Subcutaneous abdominal adipose tissue (tissue), 5 donors: Measurements from ENCODE around the gene GUCY1A1.

Experiments
- H3K27ac ChIP-seq: one replicate; pipeline ENCODE4 v1.7.0; 2013; ENCODE audit warnings: low read depth, mild to moderate bottlenecking, inconsistent platforms, low read length, moderate library complexity
- H3K27me3 ChIP-seq, 5 donors: one replicate each; pipeline ENCODE4 v1.7.0; 2013; ENCODE audit warnings: low read length in 5 of 5, inconsistent platforms in 1 of 5; ENCODE audit not compliant: control insufficient read depth in 5 of 5, insufficient read depth in 4 of 5
- H3K36me3 ChIP-seq, 5 donors: one replicate each; pipeline ENCODE4 v1.7.0; 2013; ENCODE audit warnings: low read length in 5 of 5; ENCODE audit not compliant: control insufficient read depth in 5 of 5, insufficient read depth in 5 of 5
- H3K4me1 ChIP-seq, 5 donors: one replicate each; pipeline ENCODE4 v1.7.0; 2013; ENCODE audit warnings: low read length in 5 of 5, mild to moderate bottlenecking in 3 of 5, moderate library complexity in 1 of 5; ENCODE audit not compliant: control insufficient read depth in 5 of 5, insufficient read depth in 5 of 5
- H3K4me3 ChIP-seq, 5 donors: one replicate each; pipeline ENCODE4 v1.7.0; 2013; ENCODE audit warnings: low read length in 5 of 5, low read depth in 1 of 5
- H3K9ac ChIP-seq, 5 donors: one replicate each; pipeline ENCODE4 v1.7.0; 2013; ENCODE audit warnings: low read length in 5 of 5, mild to moderate bottlenecking in 4 of 5, moderate library complexity in 3 of 5
- H3K9me3 ChIP-seq, 5 donors: one replicate each; pipeline ENCODE4 v1.7.0; 2013; ENCODE audit warnings: low read length in 5 of 5; ENCODE audit not compliant: control insufficient read depth in 5 of 5
- donor health status: healthy.
- donor health status: healthy.
- donor health status: healthy.
- donor health status: healthy.
- donor health status: healthy.

The GUCY1A1 gene

GRCh38 chr4:155722336-155722735 is 55.7 kb downstream of the GUCY1A1 start:
- H3K4me3 ChIP-seq = no peak overlapping the region
- H3K9ac ChIP-seq = no peak overlapping the region
- H3K9me3 ChIP-seq = no peaks in the 10 kb centered on the region
- H3K27ac ChIP-seq = no peak overlapping the region
- no peaks in the 10 kb centered on the region for H3K36me3 ChIP-seq
- no peaks in the 10 kb centered on the region for H3K27me3 ChIP-seq
- no peaks in the 10 kb centered on the region for H3K4me1 ChIP-seq

- Histone ChIP-seq H3K9ac (no peak overlapping the region), H3K4me3 (no peak overlapping the region), H3K27ac (no peak overlapping the region), H3K9me3 (no peaks in the 10 kb centered on the region), H3K27me3 (no peaks in the 10 kb centered on the region), H3K36me3 (no peaks in the 10 kb centered on the region), H3K4me1 (no peaks in the 10 kb centered on the region)
These were observed 56.3 kb downstream of the GUCY1A1 start for GRCh38 chr4:155722816-155723499.

- no peaks in the 10 kb centered on the region for H3K4me1 ChIP-seq
- H3K9me3 ChIP-seq = no peaks in the 10 kb centered on the region
- no peak overlapping the region for H3K27ac ChIP-seq
- H3K9ac ChIP-seq = no peak overlapping the region
- H3K27me3 ChIP-seq = no peaks in the 10 kb centered on the region
- no peaks in the 10 kb centered on the region for H3K36me3 ChIP-seq
- no peak overlapping the region for H3K4me3 ChIP-seq
These were observed 58.1 kb downstream of the GUCY1A1 start for GRCh38 chr4:155724731-155725130.

GRCh38 chr4:155734065-155734464 is 67.4 kb downstream of the GUCY1A1 start:
- no peak overlapping the region for H3K27ac ChIP-seq
- no peaks in the 10 kb centered on the region for H3K9me3 ChIP-seq
- peaks cover 0 to 4% (median 0%) of the 10 kb centered on the region in 5 donors for H3K4me1 ChIP-seq
- no peaks in the 10 kb centered on the region for H3K36me3 ChIP-seq
- no peak overlapping the region for H3K9ac ChIP-seq
- no peaks in the 10 kb centered on the region for H3K27me3 ChIP-seq
- H3K4me3 ChIP-seq = no peak overlapping the region

- Histone ChIP-seq H3K9me3 (no peaks in the 10 kb centered on the region), H3K27ac (no peak overlapping the region), H3K36me3 (no peaks in the 10 kb centered on the region), H3K4me3 (no peak overlapping the region), H3K27me3 (no peaks in the 10 kb centered on the region), H3K4me1 (peaks cover 0 to 4% (median 0%) of the 10 kb centered on the region in 5 donors), H3K9ac (no peak overlapping the region)
These were observed 68.3 kb downstream of the GUCY1A1 start for GRCh38 chr4:155734951-155735350.

GRCh38 chr4:155735496-155735895 is 68.8 kb downstream of the GUCY1A1 start:
- Histone ChIP-seq H3K4me3 (no peak overlapping the region), H3K27ac (no peak overlapping the region), H3K9ac (no peak overlapping the region), H3K4me1 (peaks cover 0 to 4% (median 0%) of the 10 kb centered on the region in 5 donors), H3K36me3 (no peaks in the 10 kb centered on the region), H3K9me3 (no peaks in the 10 kb centered on the region), H3K27me3 (no peaks in the 10 kb centered on the region)

- Histone ChIP-seq H3K4me1 (peaks cover 0 to 4% (median 0%) of the 10 kb centered on the region in 5 donors), H3K4me3 (no peak overlapping the region), H3K36me3 (no peaks in the 10 kb centered on the region), H3K9ac (no peak overlapping the region), H3K27me3 (no peaks in the 10 kb centered on the region), H3K9me3 (no peaks in the 10 kb centered on the region), H3K27ac (no peak overlapping the region)
These were observed 71.9 kb downstream of the GUCY1A1 start for GRCh38 chr4:155738548-155738947.

GRCh38 chr4:155741546-155741945 is 74.9 kb downstream of the GUCY1A1 start:
- no peak overlapping the region for H3K9ac ChIP-seq
- no peaks in the 10 kb centered on the region for H3K9me3 ChIP-seq
- no peak overlapping the region for H3K27ac ChIP-seq
- H3K36me3 ChIP-seq = no peaks in the 10 kb centered on the region
- no peaks in the 10 kb centered on the region for H3K27me3 ChIP-seq
- H3K4me3 ChIP-seq = no peak overlapping the region
- no peaks in the 10 kb centered on the region for H3K4me1 ChIP-seq

- Histone ChIP-seq H3K9ac (no peak overlapping the region), H3K27me3 (no peaks in the 10 kb centered on the region), H3K4me3 (no peak overlapping the region), H3K27ac (no peak overlapping the region), H3K4me1 (no peaks in the 10 kb centered on the region), H3K36me3 (no peaks in the 10 kb centered on the region), H3K9me3 (no peaks in the 10 kb centered on the region)
These were observed 75.8 kb downstream of the GUCY1A1 start for GRCh38 chr4:155742310-155743015.

- Histone ChIP-seq H3K9me3 (no peaks in the 10 kb centered on the region), H3K27ac (no peak overlapping the region), H3K36me3 (no peaks in the 10 kb centered on the region), H3K4me3 (no peak overlapping the region), H3K27me3 (no peaks in the 10 kb centered on the region), H3K4me1 (no peaks in the 10 kb centered on the region), H3K9ac (no peak overlapping the region)
These were observed 79.3 kb downstream of the GUCY1A1 start for GRCh38 chr4:155745984-155746383.
